ES-I3 (cell line): ENCODE results near the gene COQ7.

Experiments
- H3K36me3 ChIP-seq: 2 replicates; pipeline ENCODE4 v1.6.1; 2013; ENCODE audit warnings: mild to moderate bottlenecking, low read length, control low read depth, moderate library complexity; ENCODE audit not compliant: insufficient read depth
- H3K4me1 ChIP-seq: 2 replicates; pipeline ENCODE4 v1.6.1; 2013; ENCODE audit warnings: mild to moderate bottlenecking, control low read depth, low read length; ENCODE audit not compliant: insufficient read depth
- H3K9ac ChIP-seq: 2 replicates; pipeline ENCODE4 v1.6.1; 2013; ENCODE audit warnings: low read depth, mild to moderate bottlenecking, low read length, moderate library complexity
- H3K9me3 ChIP-seq: 2 replicates; pipeline ENCODE4 v1.6.1; 2013; ENCODE audit warnings: mild to moderate bottlenecking, low read length, moderate library complexity; ENCODE audit not compliant: control insufficient read depth, insufficient read depth

COQ7 gene

GRCh38 chr16:19073344-19073743 is 5.9 kb downstream of the COQ7 start:
- H3K9ac ChIP-seq: no peak overlapping the region
- no peaks in the 10 kb centered on the region for H3K9me3 ChIP-seq
- no peaks in the 10 kb centered on the region for H3K4me1 ChIP-seq
- H3K36me3 ChIP-seq: no peaks in the 10 kb centered on the region

GRCh38 chr16:19073863-19074262 is 6.4 kb downstream of the COQ7 start:
- Histone ChIP-seq H3K4me1 (no peaks in the 10 kb centered on the region), H3K9me3 (no peaks in the 10 kb centered on the region), H3K9ac (no peak overlapping the region), H3K36me3 (no peaks in the 10 kb centered on the region; the same call in 1 of the 2 replicates)

- Histone ChIP-seq H3K9me3 (no peaks in the 10 kb centered on the region), H3K36me3 (no peaks in the 10 kb centered on the region; the same call in none of the 2 replicates), H3K9ac (no peak overlapping the region), H3K4me1 (no peaks in the 10 kb centered on the region)
These were observed 8.1 kb downstream of the COQ7 start for GRCh38 chr16:19075511-19075910.

- no peaks in the 10 kb centered on the region for H3K4me1 ChIP-seq
- no peak overlapping the region for H3K9ac ChIP-seq
- no peaks in the 10 kb centered on the region for H3K9me3 ChIP-seq
- H3K36me3 ChIP-seq: no peaks in the 10 kb centered on the region; the same call in none of the 2 replicates
These were observed 10.5 kb downstream of the COQ7 start for GRCh38 chr16:19077879-19078278.

GRCh38 chr16:19083670-19084069 is 16.3 kb downstream of the COQ7 start:
- H3K9me3 ChIP-seq: no peaks in the 10 kb centered on the region
- no peak overlapping the region for H3K9ac ChIP-seq
- H3K36me3 ChIP-seq: no peaks in the 10 kb centered on the region; the same call in none of the 2 replicates
- no peaks in the 10 kb centered on the region for H3K4me1 ChIP-seq

GRCh38 chr16:19084139-19084538 is 16.7 kb downstream of the COQ7 start:
- H3K9me3 ChIP-seq: no peaks in the 10 kb centered on the region
- H3K4me1 ChIP-seq: no peaks in the 10 kb centered on the region
- H3K36me3 ChIP-seq: no peaks in the 10 kb centered on the region; the same call in 1 of the 2 replicates
- H3K9ac ChIP-seq: no peak overlapping the region

- H3K36me3 ChIP-seq: no peaks in the 10 kb centered on the region
- H3K9ac ChIP-seq: no peak overlapping the region
- no peaks in the 10 kb centered on the region for H3K4me1 ChIP-seq
- no peaks in the 10 kb centered on the region for H3K9me3 ChIP-seq
These were observed 17.5 kb downstream of the COQ7 start for GRCh38 chr16:19084879-19085278.

- Histone ChIP-seq H3K9me3 (no peaks in the 10 kb centered on the region), H3K9ac (0 out of 2 replicates have a peak overlapping the region, but pooled peaks have one; percentile 49), H3K4me1 (no peaks in the 10 kb centered on the region), H3K36me3 (no peaks in the 10 kb centered on the region)
These were observed 18.3 kb downstream of the COQ7 start for GRCh38 chr16:19085679-19086200.

GRCh38 chr16:19086322-19087199 is 19.1 kb downstream of the COQ7 start:
- H3K4me1 ChIP-seq: no peaks in the 10 kb centered on the region

GRCh38 chr16:19088341-19088916 is 21.0 kb downstream of the COQ7 start:
- no peaks in the 10 kb centered on the region for H3K36me3 ChIP-seq
- H3K9me3 ChIP-seq: no peaks in the 10 kb centered on the region
- no peaks in the 10 kb centered on the region for H3K4me1 ChIP-seq
- H3K9ac ChIP-seq: no peak overlapping the region

More at GRCh38 chr16:19086322-19087199, 19.1 kb downstream of the COQ7 start:
- Histone ChIP-seq H3K9ac (peak overlapping the region; percentile 49; the same call in 1 of the 2 replicates), H3K9me3 (no peaks in the 10 kb centered on the region), H3K36me3 (no peaks in the 10 kb centered on the region)

- Histone ChIP-seq H3K36me3 (no peaks in the 10 kb centered on the region), H3K4me1 (no peaks in the 10 kb centered on the region; the same call in 1 of the 2 replicates), H3K9me3 (no peaks in the 10 kb centered on the region), H3K9ac (no peak overlapping the region)
These were observed 22.1 kb downstream of the COQ7 start for GRCh38 chr16:19089410-19089955.

- no peaks in the 10 kb centered on the region for H3K36me3 ChIP-seq
- H3K4me1 ChIP-seq: no peaks in the 10 kb centered on the region; the same call in 1 of the 2 replicates
- H3K9me3 ChIP-seq: no peaks in the 10 kb centered on the region
- H3K9ac ChIP-seq: no peak overlapping the region
These were observed 23.5 kb downstream of the COQ7 start for GRCh38 chr16:19090916-19091315.

- Histone ChIP-seq H3K9ac (no peak overlapping the region), H3K36me3 (no peaks in the 10 kb centered on the region), H3K4me1 (no peaks in the 10 kb centered on the region; the same call in 1 of the 2 replicates), H3K9me3 (peaks cover 4% of the 10 kb centered on the region)
These were observed 25.4 kb downstream of the COQ7 start for GRCh38 chr16:19092653-19093410.
